22Rv1 (cell line): Measurements from ENCODE around the gene MMAB.

ENCODE experiments used
- CTCF ChIP-seq: fragments of 450-650 bp; IDR thresholded peaks from 2 replicates; pipeline ENCODE4 v1.5.1; 2017; ENCODE audit warnings: mild to moderate bottlenecking
- ZFX ChIP-seq: fragments of 450-650 bp; IDR thresholded peaks from 2 replicates; pipeline ENCODE4 v1.6.1; 2017; ENCODE audit warnings: antibody characterized with exemption, borderline replicate concordance

GRCh38 chr12:109531411-109531810 lies 41.9 kb downstream of the MMAB start:
- TF ChIP-seq CTCF (no peak), ZFX (no peak)
